HepG2 (cell line): ENCODE results near the gene JPH4. TPM values are rescaled to one million over a fixed set of nuclear protein-coding genes. Genes with fewer than 3 reads are reported as not detected.

Source experiments
- ARID2 ChIP-seq: sonication (generic); formaldehyde crosslinking; IDR thresholded peaks from 2 replicates; pipeline ENCODE4 v1.8.1; 2022; ENCODE audit warnings: mild to moderate bottlenecking, missing genetic modification reagents, borderline replicate concordance
- ASH2L ChIP-seq: fragments of 300-600, 200-600 bp; sonication (generic); IDR thresholded peaks from 2 replicates; pipeline ENCODE4 v1.7.0; 2017; ENCODE audit warnings: low read depth, mild to moderate bottlenecking, moderate library complexity, mixed read lengths, low read length; ENCODE audit not compliant: insufficient read length
- EP300 ChIP-seq, 3 experiments: sonication (generic) in 1 of 3; formaldehyde crosslinking in 1 of 3; IDR thresholded peaks; 2 replicates each; pipeline versions ENCODE4 v1.5.1 to v1.6.1; 2011 to 2020; ENCODE audit warnings: low read depth in 2 of 3, low read length in 2 of 3, borderline replicate concordance in 1 of 3, improper control_type of control experiment in 1 of 3, mild to moderate bottlenecking in 1 of 3, missing genetic modification reagents in 1 of 3, moderate library complexity in 1 of 3
- HES4 ChIP-seq: sonication (generic); formaldehyde crosslinking; IDR thresholded peaks from 2 replicates; pipeline ENCODE4 v1.9.0; 2021; ENCODE audit warnings: mild to moderate bottlenecking, missing genetic modification reagents, borderline replicate concordance
- JUND ChIP-seq: sonication (generic); formaldehyde crosslinking; IDR thresholded peaks from 2 replicates; pipeline ENCODE4 v1.8.0; 2022; ENCODE audit warnings: mild to moderate bottlenecking, missing genetic modification reagents
- KDM5B ChIP-seq: sonication (generic); formaldehyde crosslinking; IDR thresholded peaks from 2 replicates; pipeline ENCODE4 v1.4.0; 2020; ENCODE audit warnings: missing genetic modification reagents, mild to moderate bottlenecking, borderline replicate concordance
- MTA1 ChIP-seq: sonication (generic); formaldehyde crosslinking; IDR thresholded peaks from 2 replicates; pipeline ENCODE4 v1.4.0; 2020; ENCODE audit warnings: missing genetic modification reagents, mild to moderate bottlenecking, borderline replicate concordance
- RBFOX2 ChIP-seq: fragments of 200-400 bp; formaldehyde crosslinking; IDR thresholded peaks from 2 replicates; pipeline ENCODE4 v1.6.1; 2017; ENCODE audit warnings: low read depth, mild to moderate bottlenecking, low read length
- SP1 ChIP-seq, 2 experiments: fragments of 450-650 bp in 1 of 2; sonication (generic) in 1 of 2; formaldehyde crosslinking in 1 of 2; IDR thresholded peaks; 2 replicates each; pipeline versions ENCODE4 v1.4.0 to v1.6.1; 2016 to 2020; ENCODE audit warnings: missing genetic modification reagents in 1 of 2
- ZNF225 ChIP-seq: sonication (generic); formaldehyde crosslinking; IDR thresholded peaks from 2 replicates; pipeline ENCODE4 v1.4.0; 2020; ENCODE audit warnings: mild to moderate bottlenecking, missing genetic modification reagents
- ZNF44 ChIP-seq: sonication (generic); formaldehyde crosslinking; IDR thresholded peaks from 2 replicates; pipeline ENCODE4 v1.5.1; 2020; ENCODE audit warnings: mild to moderate bottlenecking, missing genetic modification reagents
- ZNF615 ChIP-seq: sonication (generic); formaldehyde crosslinking; IDR thresholded peaks from 2 replicates; pipeline ENCODE4 v1.5.0; 2020; ENCODE audit warnings: mild to moderate bottlenecking, missing genetic modification reagents, borderline replicate concordance
- ZNF737 ChIP-seq: sonication (generic); formaldehyde crosslinking; IDR thresholded peaks from 2 replicates; pipeline ENCODE4 v1.5.0; 2020; ENCODE audit warnings: missing genetic modification reagents, mild to moderate bottlenecking, borderline replicate concordance
- ZNF878 ChIP-seq: sonication (generic); formaldehyde crosslinking; IDR thresholded peaks from 2 replicates; pipeline ENCODE4 v1.8.1; 2023; ENCODE audit warnings: mild to moderate bottlenecking, missing genetic modification reagents, moderate library complexity
- polyA plus RNA-seq, 8 experiments: library from polyadenylated mRNA; depleted of rRNA in 3 of 8; stranded (reverse) in 7 of 8; unstranded in 1 of 8; fragments of >200 nt; fragmentation: Illumina TruSeq in 4 of 8; extraction: Trizol in 4 of 8; gene quantifications; 2 replicates each; pipeline versions ENCODE4 v1.2.1 to v1.2.3, GENCODE V29; 2011 to 2016; ENCODE audit warnings: low read depth in 4 of 8, missing spikeins in 1 of 8, mixed read lengths in 1 of 8; ENCODE audit not compliant: insufficient read depth in 1 of 8
- total RNA-seq, 5 experiments: library from RNA; depleted of rRNA; stranded (reverse); fragments of >200 nt; fragmentation: Illumina TruSeq; extraction: Trizol; gene quantifications; 2 replicates each; pipeline ENCODE4 v1.2.3, GENCODE V29; 2016; ENCODE audit warnings: low read depth in 1 of 5
- TF ChIP-seq, protein P1 (sequence below): sonication (generic); formaldehyde crosslinking; IDR thresholded peaks from 2 replicates; pipeline ENCODE4 v1.5.0; 2020; ENCODE audit warnings: missing genetic modification reagents
- TF ChIP-seq, protein P2 (sequence below): sonication (generic); formaldehyde crosslinking; IDR thresholded peaks from 2 replicates; pipeline ENCODE4 v1.4.0; 2020; ENCODE audit warnings: mild to moderate bottlenecking, missing genetic modification reagents
- TF ChIP-seq, protein P3 (sequence below), 2 experiments: fragments of 450-650 bp in 1 of 2; sonication (generic) in 1 of 2; formaldehyde crosslinking in 1 of 2; IDR thresholded peaks; 2 replicates each; pipeline versions ENCODE4 v1.6.1 to v1.8.0; 2016 to 2022; ENCODE audit warnings: antibody characterized with exemption in 1 of 2, mild to moderate bottlenecking in 1 of 2, missing genetic modification reagents in 1 of 2

The JPH4 gene
- total and polyA plus RNA-seq, 2 of the 13 experiments (the other 11 are each of a cell fraction or from before 2014, with no cell fraction given) = 0.08 to 0.22 TPM

DNA sequence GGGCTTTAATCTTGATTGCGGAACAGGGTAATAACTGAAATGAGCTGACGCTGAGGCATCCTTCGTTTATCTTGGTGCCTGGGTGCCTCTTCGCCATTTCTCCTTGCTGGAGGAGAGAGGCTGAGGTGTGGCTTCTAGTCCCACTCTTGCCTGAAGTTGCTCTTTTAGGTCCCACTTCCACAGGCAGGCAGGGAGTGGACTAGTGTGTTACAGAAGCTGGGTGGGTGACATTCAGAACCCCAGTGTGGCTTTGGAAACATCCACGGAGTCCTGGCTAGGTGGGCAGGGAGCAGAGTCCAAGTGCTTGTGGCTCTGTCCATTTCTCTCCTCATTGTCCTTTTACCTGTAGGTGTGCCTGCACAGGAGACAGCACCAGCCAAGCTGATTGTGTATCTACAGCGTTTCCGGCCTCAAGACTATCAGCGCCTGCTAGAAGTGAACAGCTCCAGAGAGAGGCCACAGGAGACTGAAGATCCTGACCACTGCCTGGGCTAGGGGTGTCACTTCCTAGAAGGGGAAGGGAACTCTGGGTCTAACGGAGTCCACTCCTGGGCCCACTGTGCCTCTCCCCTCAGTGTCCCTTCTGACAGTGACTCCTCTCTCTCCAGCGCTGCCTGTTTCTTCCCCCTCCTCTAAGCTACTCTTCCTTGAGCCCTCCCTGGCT is 20.1 kb downstream of the JPH4 start (continued):
- TF ChIP-seq, protein P1, sequence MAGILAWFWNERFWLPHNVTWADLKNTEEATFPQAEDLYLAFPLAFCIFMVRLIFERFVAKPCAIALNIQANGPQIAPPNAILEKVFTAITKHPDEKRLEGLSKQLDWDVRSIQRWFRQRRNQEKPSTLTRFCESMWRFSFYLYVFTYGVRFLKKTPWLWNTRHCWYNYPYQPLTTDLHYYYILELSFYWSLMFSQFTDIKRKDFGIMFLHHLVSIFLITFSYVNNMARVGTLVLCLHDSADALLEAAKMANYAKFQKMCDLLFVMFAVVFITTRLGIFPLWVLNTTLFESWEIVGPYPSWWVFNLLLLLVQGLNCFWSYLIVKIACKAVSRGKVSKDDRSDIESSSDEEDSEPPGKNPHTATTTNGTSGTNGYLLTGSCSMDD (CRISPR knock-in tag) = no peak
- TF ChIP-seq ZNF615 (CRISPR knock-in tag) (0 out of 2 replicates have a peak, but pooled peaks have one; percentile 83), ZNF878 (CRISPR knock-in tag) (no peak), ZNF737 (CRISPR knock-in tag) (0 out of 2 replicates have a peak, but pooled peaks have one; percentile 18), JUND (CRISPR knock-in tag) (0 out of 2 replicates have a peak, but pooled peaks have one; percentile 16), MTA1 (CRISPR knock-in tag) (peak; percentile 59; the same call in 1 of the 2 replicates), KDM5B (peak; percentile 65; the same call in 1 of the 2 replicates), HES4 (CRISPR knock-in tag) (0 out of 2 replicates have a peak, but pooled peaks have one; percentile 23), RBFOX2 (0 out of 2 replicates have a peak, but pooled peaks have one; percentile 32), ZNF44 (CRISPR knock-in tag) (no peak; the same call in 1 of the 2 replicates), ZNF225 (CRISPR knock-in tag) (0 out of 2 replicates have a peak, but pooled peaks have one; percentile 39), ASH2L (no peak), SP1 (IDR thresholded peaks at IDR 0.05) (no peak), SP1 (CRISPR knock-in tag; IDR thresholded peaks at IDR 0.05) (no peak), EP300 (IDR thresholded peaks at IDR 0.05; ENCODE audit: low read depth in 2 of 2, low read length in 2 of 2) (no peak), EP300 (CRISPR knock-in tag; IDR thresholded peaks at IDR 0.05; ENCODE audit: borderline replicate concordance) (peak; percentile 21; the same call in 1 of the 2 replicates), ARID2 (CRISPR knock-in tag) (0 out of 2 replicates have a peak, but pooled peaks have one; percentile 27)
- TF ChIP-seq, protein P2, sequence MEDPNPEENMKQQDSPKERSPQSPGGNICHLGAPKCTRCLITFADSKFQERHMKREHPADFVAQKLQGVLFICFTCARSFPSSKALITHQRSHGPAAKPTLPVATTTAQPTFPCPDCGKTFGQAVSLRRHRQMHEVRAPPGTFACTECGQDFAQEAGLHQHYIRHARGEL (CRISPR knock-in tag) = 0 out of 2 replicates have a peak, but pooled peaks have one; percentile 37
- TF ChIP-seq, protein P3, sequence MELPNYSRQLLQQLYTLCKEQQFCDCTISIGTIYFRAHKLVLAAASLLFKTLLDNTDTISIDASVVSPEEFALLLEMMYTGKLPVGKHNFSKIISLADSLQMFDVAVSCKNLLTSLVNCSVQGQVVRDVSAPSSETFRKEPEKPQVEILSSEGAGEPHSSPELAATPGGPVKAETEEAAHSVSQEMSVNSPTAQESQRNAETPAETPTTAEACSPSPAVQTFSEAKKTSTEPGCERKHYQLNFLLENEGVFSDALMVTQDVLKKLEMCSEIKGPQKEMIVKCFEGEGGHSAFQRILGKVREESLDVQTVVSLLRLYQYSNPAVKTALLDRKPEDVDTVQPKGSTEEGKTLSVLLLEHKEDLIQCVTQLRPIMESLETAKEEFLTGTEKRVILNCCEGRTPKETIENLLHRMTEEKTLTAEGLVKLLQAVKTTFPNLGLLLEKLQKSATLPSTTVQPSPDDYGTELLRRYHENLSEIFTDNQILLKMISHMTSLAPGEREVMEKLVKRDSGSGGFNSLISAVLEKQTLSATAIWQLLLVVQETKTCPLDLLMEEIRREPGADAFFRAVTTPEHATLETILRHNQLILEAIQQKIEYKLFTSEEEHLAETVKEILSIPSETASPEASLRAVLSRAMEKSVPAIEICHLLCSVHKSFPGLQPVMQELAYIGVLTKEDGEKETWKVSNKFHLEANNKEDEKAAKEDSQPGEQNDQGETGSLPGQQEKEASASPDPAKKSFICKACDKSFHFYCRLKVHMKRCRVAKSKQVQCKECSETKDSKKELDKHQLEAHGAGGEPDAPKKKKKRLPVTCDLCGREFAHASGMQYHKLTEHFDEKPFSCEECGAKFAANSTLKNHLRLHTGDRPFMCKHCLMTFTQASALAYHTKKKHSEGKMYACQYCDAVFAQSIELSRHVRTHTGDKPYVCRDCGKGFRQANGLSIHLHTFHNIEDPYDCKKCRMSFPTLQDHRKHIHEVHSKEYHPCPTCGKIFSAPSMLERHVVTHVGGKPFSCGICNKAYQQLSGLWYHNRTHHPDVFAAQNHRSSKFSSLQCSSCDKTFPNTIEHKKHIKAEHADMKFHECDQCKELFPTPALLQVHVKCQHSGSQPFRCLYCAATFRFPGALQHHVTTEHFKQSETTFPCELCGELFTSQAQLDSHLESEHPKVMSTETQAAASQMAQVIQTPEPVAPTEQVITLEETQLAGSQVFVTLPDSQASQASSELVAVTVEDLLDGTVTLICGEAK (IDR thresholded peaks at IDR 0.05) = no peak
- TF ChIP-seq, protein P3 (CRISPR knock-in tag; IDR thresholded peaks at IDR 0.05) = no peak
